ENCODE measurements around the gene TNFRSF25. TPM values are rescaled to one million over a fixed set of nuclear protein-coding genes. Genes with fewer than 3 reads are reported as not detected.

Gene TNFRSF25
- total RNA-seq, 2 experiments from 2014 or later = 47.7 to 55.8 TPM

- H3K4me1 Mint-ChIP-seq (ENCODE audit: low read depth) = peaks cover 34% of the 10 kb centered on the region
- ATAC-seq = no peak
- H3K27ac Mint-ChIP-seq = peak overlapping the region; percentile 71
- peaks cover 16% of the 10 kb centered on the region for H3K27me3 Mint-ChIP-seq (ENCODE audit: low read depth)
- no peak for DNase-seq
- H3K36me3 Mint-ChIP-seq (ENCODE audit: low read depth) = no peaks in the 10 kb centered on the region
- peak overlapping the region; percentile 76 for H3K4me3 Mint-ChIP-seq
- CTCF ChIA-PET = interaction anchor here (1.2 to 6.8 kb wide), 9 partner anchors 12 to 155 kb away, joined by 4 to 60 read pairs (median 10); partner anchors contain the start of gene NOL9
- H3K9me3 Mint-ChIP-seq (ENCODE audit: insufficient read depth) = no peaks in the 10 kb centered on the region
- POLR2A ChIA-PET = interaction anchor here (0.7 to 1.8 kb wide), 3 partner anchors 15 to 138 kb away, joined by 3 to 6 read pairs (median 3); no protein-coding TSS in a partner anchor
Observed at GRCh38 chr1:6491966-6492365, 26.0 kb upstream of the TNFRSF25 start.

GRCh38 chr1:6491480-6491962 is 25.5 kb upstream of the TNFRSF25 start, which contains the start of gene PLEKHG5:
Gene PLEKHG5, minus strand, starts transcription at chr1:6491667. Its CDS starts 14,096 bp downstream, at chr1:6477571.
- H3K4me3 Mint-ChIP-seq = peak within 1 kb of the TSS; percentile 76
- no peaks in the 10 kb centered on the region for H3K9me3 Mint-ChIP-seq (ENCODE audit: insufficient read depth)
- CTCF ChIA-PET = interaction anchor here (0.8 to 6.8 kb wide), 14 partner anchors 11 to 155 kb away, joined by 3 to 60 read pairs (median 8); partner anchors contain the start of genes NOL9 and TAS1R1
- peak within 1 kb of the TSS; percentile 71 for H3K27ac Mint-ChIP-seq
- H3K36me3 Mint-ChIP-seq (ENCODE audit: low read depth) = no peaks in the 10 kb centered on the region
- peaks cover 17% of the 10 kb centered on the region for H3K27me3 Mint-ChIP-seq (ENCODE audit: low read depth)
- DNase-seq (no peak), ATAC-seq (no peak)
- H3K4me1 Mint-ChIP-seq (ENCODE audit: low read depth) = peaks cover 36% of the 10 kb centered on the region
- POLR2A ChIA-PET = interaction anchor here (0.7 to 1.8 kb wide), 12 partner anchors 15 to 138 kb away, joined by 3 to 7 read pairs (median 4); partner anchors contain the start of genes NOL9 and TAS1R1

- H3K4me3 Mint-ChIP-seq = peak overlapping the region; percentile 76
- ATAC-seq (no peak), DNase-seq (no peak)
- H3K27me3 Mint-ChIP-seq (ENCODE audit: low read depth) = peaks cover 17% of the 10 kb centered on the region
- ChIA-PET POLR2A (interaction anchor here (0.8 to 1.8 kb wide), 10 partner anchors 17 to 127 kb away, joined by 3 to 7 read pairs (median 4); partner anchors contain the start of genes NOL9 and TAS1R1), CTCF (interaction anchor here (0.6 to 6.8 kb wide), 20 partner anchors 9 to 210 kb away, joined by 3 to 60 read pairs (median 4); partner anchors contain the start of genes DNAJC11, NOL9, TAS1R1 and TNFRSF25)
- H3K4me1 Mint-ChIP-seq (ENCODE audit: low read depth) = peaks cover 37% of the 10 kb centered on the region
- H3K9me3 Mint-ChIP-seq (ENCODE audit: insufficient read depth) = no peaks in the 10 kb centered on the region
- no peaks in the 10 kb centered on the region for H3K36me3 Mint-ChIP-seq (ENCODE audit: low read depth)
- H3K27ac Mint-ChIP-seq = peak overlapping the region; percentile 71
Observed at GRCh38 chr1:6491081-6491449, 25.1 kb upstream of the TNFRSF25 start.

GRCh38 chr1:6490181-6491080 is 24.5 kb upstream of the TNFRSF25 start:
- POLR2A ChIA-PET = interaction anchor here (0.6 to 1.8 kb wide), 15 partner anchors 9 to 244 kb away, joined by 3 to 7 read pairs (median 3); partner anchors contain the start of genes ACOT7, NOL9 and TAS1R1
- peaks cover 33% of the 10 kb centered on the region for H3K4me1 Mint-ChIP-seq (ENCODE audit: low read depth)
- ATAC-seq (peak; percentile 77), DNase-seq (peak; percentile 75)
- H3K27ac Mint-ChIP-seq = peak overlapping the region; percentile 71
- H3K9me3 Mint-ChIP-seq (ENCODE audit: insufficient read depth) = no peaks in the 10 kb centered on the region
- peaks cover 17% of the 10 kb centered on the region for H3K27me3 Mint-ChIP-seq (ENCODE audit: low read depth)
- CTCF ChIA-PET = interaction anchor here (0.6 to 6.8 kb wide), 28 partner anchors 9 to 211 kb away, joined by 3 to 60 read pairs (median 4); partner anchors contain the start of genes DNAJC11, NOL9, TAS1R1 and TNFRSF25
- no peaks in the 10 kb centered on the region for H3K36me3 Mint-ChIP-seq (ENCODE audit: low read depth)
- peak overlapping the region; percentile 76 for H3K4me3 Mint-ChIP-seq

- DNase-seq (peak; percentile 83), ATAC-seq (peak; percentile 79)
- ChIA-PET CTCF (interaction anchor here (0.7 to 6.8 kb wide), 22 partner anchors 9 to 212 kb away, joined by 3 to 60 read pairs (median 5); partner anchors contain the start of genes DNAJC11, NOL9, TAS1R1 and ZBTB48), POLR2A (interaction anchor here (0.6 to 1.6 kb wide), 5 partner anchors 10 to 243 kb away, joined by 3 to 7 read pairs (median 3); no protein-coding TSS in a partner anchor)
- H3K4me1 Mint-ChIP-seq (ENCODE audit: low read depth) = peaks cover 33% of the 10 kb centered on the region
- H3K9me3 Mint-ChIP-seq (ENCODE audit: insufficient read depth) = no peaks in the 10 kb centered on the region
- peak overlapping the region; percentile 76 for H3K4me3 Mint-ChIP-seq
- peak overlapping the region; percentile 71 for H3K27ac Mint-ChIP-seq
- H3K27me3 Mint-ChIP-seq (ENCODE audit: low read depth) = peaks cover 18% of the 10 kb centered on the region
- no peaks in the 10 kb centered on the region for H3K36me3 Mint-ChIP-seq (ENCODE audit: low read depth)
Observed at GRCh38 chr1:6489799-6490180, 23.8 kb upstream of the TNFRSF25 start.

GRCh38 chr1:6489383-6489765 is 23.4 kb upstream of the TNFRSF25 start:
- ChIA-PET POLR2A (interaction anchor here (1.4 kb wide), 1 partner anchor 51 kb away, joined by 3 read pairs; no protein-coding TSS in a partner anchor), CTCF (interaction anchor here (0.9 to 6.8 kb wide), 15 partner anchors 9 to 213 kb away, joined by 3 to 60 read pairs (median 6); partner anchors contain the start of genes DNAJC11, NOL9, TAS1R1 and ZBTB48)
- peak overlapping the region; percentile 76 for H3K4me3 Mint-ChIP-seq
- DNase-seq (no peak), ATAC-seq (no peak)
- H3K27ac Mint-ChIP-seq = peak overlapping the region; percentile 71
- H3K9me3 Mint-ChIP-seq (ENCODE audit: insufficient read depth) = no peaks in the 10 kb centered on the region
- H3K36me3 Mint-ChIP-seq (ENCODE audit: low read depth) = no peaks in the 10 kb centered on the region
- H3K4me1 Mint-ChIP-seq (ENCODE audit: low read depth) = peaks cover 34% of the 10 kb centered on the region
- peaks cover 22% of the 10 kb centered on the region for H3K27me3 Mint-ChIP-seq (ENCODE audit: low read depth)

- peaks cover 34% of the 10 kb centered on the region for H3K4me1 Mint-ChIP-seq (ENCODE audit: low read depth)
- POLR2A ChIA-PET = interaction anchor here (0.6 to 1.4 kb wide), 2 partner anchors 51 to 234 kb away, joined by 3 read pairs; no protein-coding TSS in a partner anchor
- no peak for ATAC-seq
- H3K36me3 Mint-ChIP-seq (ENCODE audit: low read depth) = no peaks in the 10 kb centered on the region
- peak overlapping the region; percentile 18 for H3K4me3 Mint-ChIP-seq
- CTCF ChIA-PET = interaction anchor here (0.9 to 6.8 kb wide), 14 partner anchors 8 to 213 kb away, joined by 3 to 60 read pairs (median 4); partner anchors contain the start of genes DNAJC11, NOL9, TAS1R1 and ZBTB48
- H3K27ac Mint-ChIP-seq = no peak overlapping the region
- DNase-seq = no peak
- peaks cover 27% of the 10 kb centered on the region for H3K27me3 Mint-ChIP-seq (ENCODE audit: low read depth)
- no peaks in the 10 kb centered on the region for H3K9me3 Mint-ChIP-seq (ENCODE audit: insufficient read depth)
Observed at GRCh38 chr1:6488602-6489382, 22.8 kb upstream of the TNFRSF25 start.

GRCh38 chr1:6487804-6488484 is 22.0 kb upstream of the TNFRSF25 start:
- Mint-ChIP-seq H3K27ac (no peak overlapping the region), H3K36me3 (ENCODE audit: low read depth) (no peaks in the 10 kb centered on the region), H3K4me3 (no peak overlapping the region), H3K4me1 (ENCODE audit: low read depth) (peaks cover 29% of the 10 kb centered on the region), H3K27me3 (ENCODE audit: low read depth) (peaks cover 28% of the 10 kb centered on the region), H3K9me3 (ENCODE audit: insufficient read depth) (no peaks in the 10 kb centered on the region)
- no peak for ATAC-seq
- no peak for DNase-seq
- ChIA-PET POLR2A (interaction anchor here (0.6 kb wide), 1 partner anchor 235 kb away, joined by 3 read pairs; no protein-coding TSS in a partner anchor), CTCF (interaction anchor here (1.0 to 6.8 kb wide), 8 partner anchors 8 to 174 kb away, joined by 3 to 60 read pairs (median 4); no protein-coding TSS in a partner anchor)

GRCh38 chr1:6486433-6487011 is 20.5 kb upstream of the TNFRSF25 start:
- Mint-ChIP-seq H3K27me3 (ENCODE audit: low read depth) (peaks cover 35% of the 10 kb centered on the region), H3K36me3 (ENCODE audit: low read depth) (no peaks in the 10 kb centered on the region), H3K9me3 (ENCODE audit: insufficient read depth) (no peaks in the 10 kb centered on the region), H3K4me1 (ENCODE audit: low read depth) (peaks cover 16% of the 10 kb centered on the region), H3K27ac (no peak overlapping the region), H3K4me3 (no peak overlapping the region)
- ChIA-PET POLR2A (no interaction called here), CTCF (interaction anchor here (1.0 to 6.8 kb wide), 6 partner anchors 37 to 160 kb away, joined by 3 to 60 read pairs (median 9); partner anchors contain the start of gene NOL9)
- DNase-seq = peak; percentile 92
- ATAC-seq = peak; percentile 75

Data from activated CD8-positive, alpha-beta T cell treated with anti-CD3 and anti-CD28 coated beads, Interleukin-2, amount 10 ng/mL, durations not matched to agents 7 days and 5 days (primary cell).